Ammon's horn (tissue), 1 donor: ENCODE results near the gene WSCD1.

Source experiments
- DNase-seq: peaks from one replicate; pipeline ENCODE4 v3.0.0-alpha.2; 2016; ENCODE audit warnings: low spot score

Gene WSCD1

DNA sequence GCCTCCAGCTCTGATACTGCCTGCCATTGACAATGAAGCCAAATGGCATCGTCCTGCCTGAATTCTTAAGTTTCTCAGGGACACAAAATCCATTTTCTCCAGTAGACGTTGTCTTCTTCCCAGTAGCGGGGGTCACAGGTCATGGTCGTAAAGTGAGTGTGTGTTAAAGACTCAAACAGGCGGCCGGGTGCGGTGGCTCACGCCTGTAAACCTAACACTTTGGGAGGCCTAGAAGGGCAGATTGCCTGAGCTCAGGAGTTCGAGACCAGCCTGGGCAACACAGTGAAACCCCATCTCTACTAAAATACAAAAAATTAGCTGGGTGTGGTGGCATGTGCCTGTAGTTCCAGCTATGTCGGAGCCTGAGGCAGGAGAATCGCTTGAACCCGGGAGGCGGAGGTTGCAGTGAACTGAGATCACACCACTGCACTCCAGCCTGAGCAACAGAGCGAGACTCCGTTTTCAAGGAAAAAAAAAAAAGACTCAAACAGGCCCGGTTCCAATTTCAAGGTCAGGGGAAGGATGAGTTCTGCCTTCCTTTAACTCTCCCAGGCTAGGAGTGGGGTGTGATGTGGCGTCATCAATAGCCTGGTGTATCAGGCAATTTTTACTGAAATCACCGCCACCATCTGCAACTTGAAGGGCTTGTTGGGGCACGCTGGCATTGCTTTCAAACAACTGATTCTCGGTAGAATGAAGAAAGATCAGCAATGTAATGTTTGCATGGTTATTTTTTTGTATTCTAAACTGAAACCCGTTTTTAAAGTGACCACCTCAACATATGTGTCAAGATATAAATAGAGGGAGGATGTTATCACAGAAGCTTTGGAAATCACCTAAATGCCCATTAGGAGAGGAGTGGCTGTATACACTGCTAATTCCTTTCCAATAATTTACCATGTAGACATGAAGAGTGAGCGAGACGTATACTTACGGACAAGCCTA is 91.0 kb downstream of the WSCD1 start:
- DNase-seq: no peak

DNA sequence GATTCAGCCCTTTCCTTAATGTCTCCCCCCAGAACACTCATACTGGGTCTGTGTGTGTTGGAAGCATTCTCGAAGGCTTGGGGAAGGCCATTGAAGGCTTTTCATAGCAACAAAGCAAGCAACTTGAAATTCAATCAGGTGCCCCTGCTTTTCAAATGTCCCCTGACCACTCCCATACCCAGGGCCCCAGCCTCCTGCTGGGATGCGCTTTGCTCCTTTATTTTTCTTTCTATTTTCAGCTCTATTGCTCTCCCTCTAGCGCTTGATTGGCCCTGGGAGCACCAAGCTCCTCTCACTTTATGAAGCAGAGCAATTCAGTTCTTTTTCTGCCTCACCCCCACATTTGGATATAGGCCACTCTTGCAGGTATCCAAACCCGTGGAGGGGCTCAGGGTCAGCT is 92.0 kb downstream of the WSCD1 start:
- DNase-seq: no peak

DNA sequence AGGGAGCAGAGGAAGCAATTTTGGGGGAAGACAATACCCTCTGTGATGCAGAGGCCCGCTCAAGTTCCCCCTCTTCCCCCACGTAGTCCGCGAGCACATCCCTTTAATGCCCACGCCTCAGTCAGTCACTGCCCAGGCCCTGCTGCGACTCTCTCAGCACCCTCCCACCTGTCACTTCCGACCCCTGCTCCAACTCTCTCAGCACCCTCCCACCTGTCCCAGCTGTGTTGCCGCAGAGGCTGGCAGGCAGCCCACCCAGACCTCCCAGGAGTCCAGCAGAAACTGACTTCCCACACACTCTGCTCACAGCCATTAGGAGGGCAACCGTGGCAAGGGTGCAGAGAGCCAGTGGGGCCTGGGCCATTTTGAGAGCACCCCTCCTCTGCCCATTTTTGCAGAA is 92.7 kb downstream of the WSCD1 start:
- DNase-seq: no peak

DNA sequence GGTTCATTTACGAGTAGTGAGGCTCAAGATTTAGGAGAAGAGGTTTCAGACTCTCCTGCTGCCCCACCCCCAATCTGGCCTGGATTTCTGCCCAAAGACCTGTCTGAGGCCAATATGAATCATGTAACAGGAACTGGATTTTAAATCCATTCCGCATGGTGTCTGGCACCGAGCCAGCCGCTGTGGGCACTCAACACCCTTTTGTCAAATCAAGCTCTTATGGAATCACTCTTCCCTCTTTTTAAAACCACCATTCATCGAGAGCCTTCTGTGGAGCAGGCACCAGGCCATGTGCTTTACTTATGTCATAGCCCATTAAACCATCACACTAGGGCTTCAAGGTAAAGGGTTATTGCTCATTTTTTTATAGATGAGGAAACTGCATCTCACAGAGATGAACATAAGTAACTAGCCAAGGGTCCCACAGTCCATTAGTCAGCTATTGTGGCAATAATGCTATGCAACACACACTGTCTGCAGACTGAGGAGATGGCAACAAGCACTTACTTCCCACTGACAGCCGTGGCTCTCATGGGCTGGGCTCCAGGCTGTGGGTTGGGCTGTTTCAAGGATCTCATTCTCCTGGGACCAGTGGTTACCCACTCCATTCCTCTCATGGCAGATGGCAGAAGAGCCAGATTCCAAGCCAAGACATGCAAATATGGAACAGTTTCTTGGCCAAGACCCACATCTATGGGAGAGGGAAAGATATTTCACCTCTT is 93.6 kb downstream of the WSCD1 start:
- DNase-seq: no peak

DNA sequence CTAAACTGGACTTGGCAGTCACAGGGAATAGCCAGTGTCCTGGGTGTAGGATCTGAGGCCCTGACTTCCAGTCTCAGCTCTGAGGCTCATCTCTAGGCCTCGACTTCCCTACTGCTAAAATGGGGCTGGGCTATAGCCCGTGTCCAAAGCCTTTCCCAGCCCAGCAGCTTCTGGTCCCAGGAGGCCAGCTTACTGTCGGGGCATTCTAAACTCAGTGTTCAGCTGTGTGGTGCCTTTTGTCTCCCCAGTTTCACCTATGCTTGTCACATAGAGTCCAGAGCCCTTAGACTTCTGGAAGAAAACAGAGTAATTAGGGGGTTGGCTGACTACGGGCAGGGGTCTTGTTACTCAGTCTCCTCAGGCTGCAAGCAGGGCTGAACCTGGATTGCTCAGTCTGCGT is 94.8 kb downstream of the WSCD1 start:
- DNase-seq: no peak

DNA sequence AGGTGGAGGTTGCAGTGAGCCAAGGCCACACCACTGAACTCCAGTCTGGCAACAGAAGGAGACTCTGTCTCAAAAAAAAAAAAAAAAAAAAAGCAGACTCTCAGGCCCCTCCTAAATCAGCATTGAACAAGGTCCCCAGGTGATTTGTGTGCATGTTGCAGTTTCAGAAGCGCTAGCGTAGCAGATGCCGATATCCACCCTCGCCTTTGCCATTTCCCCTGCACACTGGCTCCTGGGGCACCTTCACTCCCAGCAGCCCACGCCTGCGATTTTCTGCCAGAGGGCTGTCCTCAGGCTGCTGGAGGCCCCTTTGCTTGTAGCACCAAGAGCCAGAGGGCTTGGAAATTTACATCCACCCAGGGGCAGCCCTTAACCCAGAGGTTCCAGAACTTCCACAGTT is 95.6 kb downstream of the WSCD1 start:
- DNase-seq: no peak

DNA sequence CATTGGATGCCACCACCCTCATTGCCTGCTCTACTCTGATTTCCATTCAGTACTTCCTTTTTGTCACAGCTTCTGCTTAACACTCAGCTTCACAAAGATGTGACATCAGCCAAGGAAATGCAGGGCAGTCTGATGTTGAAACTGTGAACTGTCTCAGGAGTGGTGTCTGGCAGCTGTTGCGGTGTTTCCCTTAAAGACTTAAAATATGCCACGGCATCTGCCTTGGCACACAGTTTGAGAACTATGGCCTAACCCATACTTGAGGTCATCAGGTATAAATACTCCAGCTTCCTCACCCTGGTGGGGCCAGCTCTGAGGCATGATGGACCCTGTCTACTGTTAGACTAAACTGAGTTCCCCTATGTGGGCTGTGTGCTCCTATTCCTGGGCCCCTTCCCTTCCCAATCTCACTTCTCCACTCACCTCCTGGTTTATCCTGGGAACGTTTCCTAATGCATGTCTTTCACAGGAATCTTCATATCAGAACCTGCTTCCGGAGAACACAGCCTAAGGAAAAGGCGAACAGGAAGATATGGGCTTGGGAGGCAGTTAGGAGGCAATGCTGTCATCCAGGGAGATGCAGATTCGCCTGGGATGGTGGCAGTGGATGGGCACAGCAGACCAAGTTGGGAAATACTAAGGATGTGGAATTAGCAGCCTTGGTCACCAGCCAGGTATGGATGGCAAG is 96.5 kb downstream of the WSCD1 start:
- no peak for DNase-seq

DNA sequence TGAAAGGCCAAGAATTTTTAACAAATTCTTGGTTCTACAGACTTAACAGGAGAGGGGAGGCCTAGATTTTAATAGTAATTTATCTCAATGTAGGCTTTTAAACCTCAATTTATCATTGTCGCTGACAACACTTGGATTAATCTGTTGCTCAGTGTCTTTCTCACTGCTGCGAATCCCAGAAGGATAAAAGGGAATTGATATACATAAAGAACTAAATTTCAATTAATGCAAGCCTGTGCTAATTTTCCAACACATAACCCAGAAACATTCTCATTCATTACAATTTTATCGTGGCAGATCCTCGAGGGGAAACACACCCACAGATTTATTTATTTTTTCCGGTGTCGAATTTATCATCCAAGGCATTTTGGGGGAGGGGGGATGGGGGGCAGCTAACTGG is 98.1 kb downstream of the WSCD1 start:
- no peak for DNase-seq

DNA sequence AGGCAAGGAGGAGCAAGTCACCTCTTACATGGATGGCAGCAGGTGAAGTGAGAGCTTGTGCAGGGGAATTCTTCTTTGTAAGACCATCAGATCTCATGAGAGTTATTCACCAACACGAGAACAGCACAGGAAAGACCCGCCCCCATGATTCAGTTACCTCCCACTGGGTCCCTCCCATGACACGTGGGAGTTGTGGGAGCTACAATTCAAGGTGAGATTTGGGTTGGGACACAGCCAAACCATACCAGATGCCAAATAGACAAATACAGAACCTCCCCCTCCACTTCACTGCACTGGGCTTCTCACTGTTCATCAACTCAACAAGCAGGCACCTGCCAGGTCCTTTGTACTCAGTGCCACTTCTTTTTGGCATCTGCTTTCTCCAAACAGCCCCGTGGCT is 100.2 kb downstream of the WSCD1 start:
- no peak for DNase-seq

DNA sequence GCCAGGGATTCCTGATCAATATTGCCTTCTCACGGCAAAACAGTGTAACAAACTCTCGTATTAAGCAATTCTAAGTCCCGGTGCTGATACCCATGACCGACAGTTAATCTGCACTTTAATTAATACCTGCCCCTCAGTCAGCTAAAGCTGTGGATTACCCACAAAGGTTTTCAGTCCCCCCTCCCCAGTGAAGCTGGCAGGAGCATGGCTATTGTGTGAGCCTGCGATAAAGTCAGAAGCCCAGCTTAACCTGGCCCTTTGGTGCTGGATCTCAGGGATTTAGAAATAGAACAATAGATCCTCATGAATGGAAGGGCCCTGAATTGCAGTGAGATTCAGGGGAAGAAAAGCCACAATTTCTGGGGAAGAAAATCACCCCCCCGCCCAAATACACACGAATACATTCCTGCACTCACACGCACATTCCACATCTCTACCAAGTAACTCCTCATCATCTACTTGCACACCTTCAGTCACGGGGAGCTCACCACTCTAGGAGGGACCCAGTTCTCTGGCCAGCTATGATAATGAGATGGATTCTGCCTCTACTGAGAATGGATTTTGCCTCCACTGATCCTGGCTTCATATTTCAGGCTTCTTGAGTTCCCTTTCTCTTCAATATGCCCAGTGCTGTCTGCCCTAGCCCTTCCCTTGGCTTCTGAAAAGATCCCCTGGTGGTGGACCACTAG is 102.6 kb downstream of the WSCD1 start:
- DNase-seq: no peak

DNA sequence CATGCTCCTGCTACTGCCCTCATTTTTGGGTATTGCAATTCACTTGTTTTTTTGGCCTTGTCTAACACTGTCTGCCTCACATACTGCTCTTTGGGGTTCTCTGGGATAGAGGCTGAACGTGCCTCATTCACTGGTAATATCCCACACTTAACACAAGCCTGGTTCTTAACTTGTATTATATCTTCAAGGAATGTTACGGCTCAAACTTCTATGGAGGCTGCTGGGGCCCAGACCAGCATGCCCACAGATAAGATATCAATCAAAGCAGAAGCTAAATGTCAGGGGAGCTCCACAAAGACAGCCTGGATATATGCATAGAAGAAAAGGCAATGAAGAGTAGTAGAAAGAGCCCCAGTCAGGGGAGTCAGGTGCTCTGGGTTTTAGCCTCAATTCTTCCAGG is 103.5 kb downstream of the WSCD1 start:
- DNase-seq: no peak
